Transverse colon (tissue), 4 donors: ENCODE data around the gene ETNK1. TPM values are rescaled to one million over a fixed set of nuclear protein-coding genes. Genes with fewer than 3 reads are reported as not detected.

Source experiments
- DNase-seq: peaks from one replicate; pipeline ENCODE4 v3.0.0-alpha.2; 2019
- H3K27ac ChIP-seq, 4 donors: fragments of 200-600 bp; sonication (generic); 2 replicates each; pipeline ENCODE4 v1.5.1; 2016 to 2018; ENCODE audit warnings: inconsistent platforms in 4 of 4
- H3K27me3 ChIP-seq: fragments of 200-600 bp; sonication (generic); 2 replicates; pipeline ENCODE4 v1.5.1; 2017; ENCODE audit warnings: inconsistent platforms
- H3K36me3 ChIP-seq, 4 donors: fragments of 200-600 bp; sonication (generic); 2 replicates each; pipeline ENCODE4 v1.5.1; 2017 to 2019; ENCODE audit warnings: inconsistent platforms in 4 of 4
- H3K4me1 ChIP-seq, 4 donors: fragments of 200-600 bp; sonication (generic); 2 replicates each; pipeline ENCODE4 v1.5.1; 2017 to 2020; ENCODE audit warnings: inconsistent platforms in 4 of 4
- H3K4me3 ChIP-seq, 4 donors: fragments of 200-600 bp; sonication (generic); 1 replicate in 1 of 4; 2 replicates in 3 of 4; pipeline versions ENCODE4 v1.5.1 to v1.6.1; 2017 to 2019; ENCODE audit warnings: inconsistent platforms in 4 of 4
- H3K9me3 ChIP-seq, 2 donors: fragments of 200-600 bp; sonication (generic); 2 replicates each; pipeline ENCODE4 v1.5.1; 2017 to 2019; ENCODE audit warnings: inconsistent platforms in 2 of 2
- EP300 ChIP-seq: sonication (generic); formaldehyde crosslinking; IDR thresholded peaks from one replicate; pipeline ENCODE4 v1.6.1; 2017; ENCODE audit warnings: antibody characterized with exemption, low read depth
- POLR2A ChIP-seq: fragments of 450-650 bp; IDR thresholded peaks from one replicate; pipeline ENCODE4 v1.6.1; 2016; ENCODE audit warnings: antibody characterized with exemption, mild to moderate bottlenecking, moderate library complexity
- POLR2AphosphoS5 ChIP-seq, 3 donors: sonication (generic); formaldehyde crosslinking; IDR thresholded peaks; one replicate each; pipeline ENCODE4 v1.6.1; 2016; ENCODE audit warnings: antibody characterized with exemption in 3 of 3
- WGBS, 2 donors: methylation state at CpG; one replicate each; pipeline ENCODE4 v1.1.5; 2018; ENCODE audit warnings: low coverage in 1 of 2; 5-methylcytosine and 5-hydroxymethylcytosine counted together
- in situ Hi-C, 4 donors: fragments of 200-750 bp; cut with MboI; loops; one replicate each; pipeline versions ENCODE4 v1.15.0 to v1.15.1; 2017; ENCODE audit warnings: low sequenced_read_pairs in 3 of 4, low pct_ligation_motif_present in 1 of 4, low pct_unique_long_range_greater_than_20kb in 1 of 4
- intact Hi-C: fragments of 100-400 bp; cut with DNase I; formaldehyde crosslinking; loops from one replicate; pipeline ENCODE4 v1.15.1; 2023; ENCODE audit warnings: low total_unique reads
- total RNA-seq, 4 donors: library from RNA; depleted of rRNA; stranded (reverse); fragments of >200 nt; gene quantifications; one replicate each; pipeline ENCODE4 v1.1.0, GENCODE V29; 2016
- TF ChIP-seq, protein P1 (sequence below), 5 experiments: fragments of 200-600 bp in 3 of 5; fragments of 450-650 bp in 2 of 5; sonication (generic) in 3 of 5; IDR thresholded peaks; 1 replicate in 2 of 5; 2 replicates in 3 of 5; pipeline ENCODE4 v1.5.1; 2016 to 2017; ENCODE audit warnings: antibody characterized with exemption in 5 of 5, inconsistent platforms in 3 of 5, mild to moderate bottlenecking in 2 of 5, moderate library complexity in 1 of 5

ETNK1 gene, protein sequence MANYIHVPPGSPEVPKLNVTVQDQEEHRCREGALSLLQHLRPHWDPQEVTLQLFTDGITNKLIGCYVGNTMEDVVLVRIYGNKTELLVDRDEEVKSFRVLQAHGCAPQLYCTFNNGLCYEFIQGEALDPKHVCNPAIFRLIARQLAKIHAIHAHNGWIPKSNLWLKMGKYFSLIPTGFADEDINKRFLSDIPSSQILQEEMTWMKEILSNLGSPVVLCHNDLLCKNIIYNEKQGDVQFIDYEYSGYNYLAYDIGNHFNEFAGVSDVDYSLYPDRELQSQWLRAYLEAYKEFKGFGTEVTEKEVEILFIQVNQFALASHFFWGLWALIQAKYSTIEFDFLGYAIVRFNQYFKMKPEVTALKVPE
- total RNA-seq = 100 to 1,000 TPM in 3 of 4 donors, 10 to 100 TPM in 1; 48.6 to 129 (median 102) TPM

- intact Hi-C loops = no loop called here
- Histone ChIP-seq H3K36me3 (no peaks in the 10 kb centered on the region), H3K9me3 (no peaks in the 10 kb centered on the region)
Measured at GRCh38 chr12:22624870-22625761, at the start of gene ETNK1. ETNK1 (plus strand) TSS chr12:22625171; CDS start chr12:22625431, 260 bp downstream.

DNA sequence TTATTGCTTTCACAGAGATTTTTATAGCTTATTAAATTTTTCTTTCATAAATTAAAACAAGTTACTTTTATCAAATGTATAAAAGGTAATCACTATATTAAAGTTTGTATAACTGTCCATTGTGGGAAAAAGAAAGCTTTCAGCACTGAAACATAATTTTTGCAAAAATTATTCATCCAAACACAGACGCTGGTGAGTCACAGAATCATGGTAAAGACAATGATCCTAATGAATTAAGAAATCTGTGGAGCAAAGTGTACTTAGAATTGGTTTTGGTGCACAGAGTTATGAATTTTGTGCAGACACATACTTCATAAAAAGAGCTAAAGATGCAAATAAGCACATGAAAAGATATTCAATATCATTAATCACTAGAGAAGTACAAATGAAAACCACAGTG is 48.9 kb upstream of the ETNK1 start:
- 98 to 100% methylated on average over 1 of the region's 1 CpG for WGBS, 2 donors
- intact Hi-C loops = no loop called here
- H3K27me3 ChIP-seq = no peaks in the 10 kb centered on the region
- no peak for DNase-seq
- in situ Hi-C loops = no loop called here
- no peak overlapping the region for H3K4me3 ChIP-seq
- H3K9me3 ChIP-seq = no peaks in the 10 kb centered on the region
- no peak overlapping the region for H3K27ac ChIP-seq
- no peaks in the 10 kb centered on the region for H3K36me3 ChIP-seq
- no peaks in the 10 kb centered on the region for H3K4me1 ChIP-seq
- TF ChIP-seq EP300 = no peak
- no peak for TF ChIP-seq POLR2A
- no peak for TF ChIP-seq POLR2AphosphoS5 (IDR thresholded peaks at IDR 0.05)
- TF ChIP-seq, protein P1, sequence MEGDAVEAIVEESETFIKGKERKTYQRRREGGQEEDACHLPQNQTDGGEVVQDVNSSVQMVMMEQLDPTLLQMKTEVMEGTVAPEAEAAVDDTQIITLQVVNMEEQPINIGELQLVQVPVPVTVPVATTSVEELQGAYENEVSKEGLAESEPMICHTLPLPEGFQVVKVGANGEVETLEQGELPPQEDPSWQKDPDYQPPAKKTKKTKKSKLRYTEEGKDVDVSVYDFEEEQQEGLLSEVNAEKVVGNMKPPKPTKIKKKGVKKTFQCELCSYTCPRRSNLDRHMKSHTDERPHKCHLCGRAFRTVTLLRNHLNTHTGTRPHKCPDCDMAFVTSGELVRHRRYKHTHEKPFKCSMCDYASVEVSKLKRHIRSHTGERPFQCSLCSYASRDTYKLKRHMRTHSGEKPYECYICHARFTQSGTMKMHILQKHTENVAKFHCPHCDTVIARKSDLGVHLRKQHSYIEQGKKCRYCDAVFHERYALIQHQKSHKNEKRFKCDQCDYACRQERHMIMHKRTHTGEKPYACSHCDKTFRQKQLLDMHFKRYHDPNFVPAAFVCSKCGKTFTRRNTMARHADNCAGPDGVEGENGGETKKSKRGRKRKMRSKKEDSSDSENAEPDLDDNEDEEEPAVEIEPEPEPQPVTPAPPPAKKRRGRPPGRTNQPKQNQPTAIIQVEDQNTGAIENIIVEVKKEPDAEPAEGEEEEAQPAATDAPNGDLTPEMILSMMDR (IDR thresholded peaks at IDR 0.05) = no peak

More at GRCh38 chr12:22624870-22625761, at the start of gene ETNK1:
- DNase-seq = peak; percentile 97
- TF ChIP-seq POLR2A (peak; percentile 98), POLR2AphosphoS5 (IDR thresholded peaks at IDR 0.05) (peak; percentile 98 to 99 (median 99)), EP300 (no peak)
- TF ChIP-seq, protein P1 (IDR thresholded peaks at IDR 0.05) = peak in 2 of 5 experiments; percentile 23 to 27
- Histone ChIP-seq H3K27ac (peak within 1 kb of the TSS; percentile 96 to 99 (median 98)), H3K27me3 (no peaks in the 10 kb centered on the region), H3K4me1 (peaks cover 11 to 40% (median 23%) of the 10 kb centered on the region in 4 donors), H3K4me3 (peak within 1 kb of the TSS; percentile 84 to 92 (median 88))
- in situ Hi-C loops = loop anchor here (5.0 to 10.0 kb wide), 2 partner anchors 80 to 83 kb away; partner anchors contain the start of gene C2CD5 (in 4 of the 4)
- WGBS, 2 donors = 0% methylated on average over 63 of the region's 71 CpGs; no CpG with 5 or more reads in 1 of the 2 donors

DNA sequence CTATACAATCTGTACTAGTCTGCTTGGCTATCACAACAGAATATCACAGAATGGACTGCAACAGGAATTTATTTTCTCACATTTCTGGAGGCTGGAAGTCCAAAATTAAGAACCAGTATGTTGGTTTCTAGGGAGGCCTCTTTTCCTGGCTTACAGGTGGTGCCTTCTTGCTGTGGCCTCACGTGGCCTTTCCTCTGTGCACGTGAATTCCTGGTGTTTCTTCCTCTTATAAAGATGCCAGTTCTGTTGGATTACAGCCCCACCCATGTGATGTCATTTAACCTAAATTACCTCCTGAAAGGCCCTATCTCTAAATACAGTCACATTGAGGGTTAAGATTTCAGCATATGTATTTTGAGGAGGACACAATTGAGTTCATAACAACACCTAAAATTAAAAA is 48.5 kb upstream of the ETNK1 start:
- Histone ChIP-seq H3K36me3 (no peaks in the 10 kb centered on the region), H3K9me3 (no peaks in the 10 kb centered on the region), H3K4me1 (no peaks in the 10 kb centered on the region), H3K27ac (no peak overlapping the region), H3K4me3 (no peak overlapping the region), H3K27me3 (no peaks in the 10 kb centered on the region)
- in situ Hi-C loops = no loop called here
- peak; percentile 43 for DNase-seq
- WGBS, 2 donors = 54 to 67% methylated on average over 2 of the region's 2 CpGs
- TF ChIP-seq POLR2A (no peak), EP300 (no peak), POLR2AphosphoS5 (IDR thresholded peaks at IDR 0.05) (no peak)
- TF ChIP-seq, protein P1 (IDR thresholded peaks at IDR 0.05) = no peak
- intact Hi-C loops = no loop called here

DNA sequence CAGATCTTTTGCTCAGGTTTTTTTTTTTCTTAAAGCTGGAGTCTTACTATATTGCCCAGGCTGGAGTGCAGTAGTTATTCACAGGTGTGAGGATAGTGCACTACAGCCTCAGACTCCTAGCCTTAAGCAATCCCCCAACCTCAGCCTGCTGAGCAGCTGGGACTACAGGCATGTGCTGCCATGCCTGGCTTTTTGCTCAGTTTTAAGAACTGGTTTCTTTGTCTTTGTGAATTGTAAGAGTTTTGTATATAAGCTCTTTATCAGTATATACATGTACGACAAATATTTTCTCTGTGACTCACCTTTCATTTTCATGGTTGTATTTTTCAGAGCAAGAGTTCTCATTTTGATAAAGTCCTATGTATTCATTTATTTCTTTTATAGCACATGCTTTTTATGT is 47.3 kb upstream of the ETNK1 start:
- in situ Hi-C loops = no loop called here
- TF ChIP-seq POLR2AphosphoS5 (IDR thresholded peaks at IDR 0.05) (no peak), POLR2A (no peak), EP300 (no peak)
- TF ChIP-seq, protein P1 (IDR thresholded peaks at IDR 0.05) = no peak
- Histone ChIP-seq H3K4me1 (no peaks in the 10 kb centered on the region), H3K36me3 (no peaks in the 10 kb centered on the region), H3K27ac (no peak overlapping the region), H3K9me3 (no peaks in the 10 kb centered on the region), H3K4me3 (no peak overlapping the region), H3K27me3 (no peaks in the 10 kb centered on the region)
- no peak for DNase-seq
- 85 to 100% methylated on average over 1 of the region's 1 CpG for WGBS, 2 donors
- intact Hi-C loops = no loop called here
